Ishikawa (cell line): ENCODE results near the gene PDIA5.

ENCODE experiments used
- CEBPB ChIP-seq: IDR thresholded peaks from 2 replicates; pipeline ENCODE4 v1.6.1; 2012
- EP300 ChIP-seq: IDR thresholded peaks from 2 replicates; pipeline ENCODE4 v1.6.1; 2012; ENCODE audit warnings: borderline replicate concordance
- FOXM1 ChIP-seq: IDR thresholded peaks from 2 replicates; pipeline ENCODE4 v1.6.1; 2012; ENCODE audit warnings: low read depth, borderline replicate concordance
- MAX ChIP-seq: IDR thresholded peaks from 2 replicates; pipeline ENCODE4 v1.6.1; 2012
- RAD21 ChIP-seq: IDR thresholded peaks from 2 replicates; pipeline ENCODE4 v1.6.1; 2012; ENCODE audit warnings: low read depth
- REST ChIP-seq: IDR thresholded peaks from 2 replicates; pipeline ENCODE4 v1.6.1; 2012; ENCODE audit warnings: low read depth, mild to moderate bottlenecking
- TAF1 ChIP-seq: IDR thresholded peaks from 2 replicates; pipeline ENCODE4 v1.6.1; 2012; ENCODE audit warnings: low read depth, mild to moderate bottlenecking
- TCF12 ChIP-seq: IDR thresholded peaks from 2 replicates; pipeline ENCODE4 v1.6.1; 2012; ENCODE audit warnings: low read depth
- TEAD4 ChIP-seq: IDR thresholded peaks from 2 replicates; pipeline ENCODE4 v1.6.1; 2012
- USF1 ChIP-seq: IDR thresholded peaks from 2 replicates; pipeline ENCODE4 v1.6.1; 2012
- YY1 ChIP-seq: IDR thresholded peaks from 2 replicates; pipeline ENCODE4 v1.6.1; 2012; ENCODE audit warnings: low read depth

GRCh38 chr3:123085932-123086627, 19.3 kb downstream of the PDIA5 start:
- TF ChIP-seq TAF1 (no peak), YY1 (no peak), MAX (no peak), CEBPB (no peak), EP300 (no peak), RAD21 (no peak), TCF12 (no peak), TEAD4 (no peak), USF1 (no peak), REST (no peak), FOXM1 (no peak)
